Measurements from ENCODE around the gene SPP2. TPM values are rescaled to one million over a fixed set of nuclear protein-coding genes. Genes with fewer than 3 reads are reported as not detected.
A peak's percentile ranks its signal among the peaks of the same experiment; 100 is the strongest.

The SPP2 gene
- total RNA-seq, 1 donor from 2014 or later = 76.4 TPM

DNA sequence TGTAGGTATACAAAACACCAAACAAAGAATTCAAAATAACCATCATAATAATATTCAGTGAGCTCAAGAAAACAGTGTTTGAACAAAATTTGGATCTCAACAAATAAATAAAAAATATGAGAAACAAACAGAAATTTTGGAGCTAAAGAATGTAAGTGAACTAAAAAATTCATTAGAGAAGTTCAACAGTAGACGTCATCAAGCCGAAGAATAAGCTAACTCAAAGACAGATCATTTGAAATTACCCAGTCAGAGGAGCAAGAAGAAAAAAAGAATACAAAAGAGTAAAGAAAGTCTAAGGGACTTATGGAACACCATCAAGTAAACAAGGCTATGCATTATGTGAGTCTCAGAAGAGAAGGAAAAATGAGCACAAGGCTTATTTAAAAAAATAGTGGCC is 16.6 kb upstream of the SPP2 start:
- DNase-seq (ENCODE audit: low spot score) (no peak), ATAC-seq (no peak)

DNA sequence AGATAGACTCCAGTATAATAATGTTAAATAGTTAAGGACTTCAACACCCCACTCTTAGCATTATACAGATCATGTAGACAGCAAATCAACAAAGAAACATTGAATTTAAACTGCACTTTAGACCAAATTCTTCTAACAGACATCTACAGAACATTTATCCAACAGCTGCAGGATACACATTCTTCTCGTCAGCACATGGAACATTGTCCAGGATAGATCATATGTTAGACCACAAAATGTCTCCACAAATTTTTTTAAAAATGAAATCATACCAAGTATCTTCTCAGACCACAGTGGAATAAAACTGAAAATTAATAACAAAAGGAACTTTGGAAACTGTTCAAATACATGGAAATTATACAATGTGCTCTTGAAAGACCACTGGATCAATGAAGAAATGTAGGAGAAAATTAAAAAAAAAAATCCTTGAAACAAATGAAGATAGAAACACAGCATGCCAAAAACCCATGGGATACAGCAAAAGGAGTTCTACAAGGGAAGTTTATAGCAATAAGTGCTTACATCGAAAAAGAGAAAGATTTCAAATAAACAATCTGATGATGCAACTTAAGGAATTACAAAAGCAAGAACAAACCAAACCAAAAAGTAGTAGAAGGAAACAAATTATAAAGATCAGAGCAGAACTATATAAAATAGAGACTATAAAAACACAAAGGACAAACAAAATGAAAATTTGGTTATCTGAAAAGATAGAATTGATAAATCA is 12.3 kb upstream of the SPP2 start:
- DNase-seq (ENCODE audit: low spot score) = no peak
- ATAC-seq = no peak

DNA sequence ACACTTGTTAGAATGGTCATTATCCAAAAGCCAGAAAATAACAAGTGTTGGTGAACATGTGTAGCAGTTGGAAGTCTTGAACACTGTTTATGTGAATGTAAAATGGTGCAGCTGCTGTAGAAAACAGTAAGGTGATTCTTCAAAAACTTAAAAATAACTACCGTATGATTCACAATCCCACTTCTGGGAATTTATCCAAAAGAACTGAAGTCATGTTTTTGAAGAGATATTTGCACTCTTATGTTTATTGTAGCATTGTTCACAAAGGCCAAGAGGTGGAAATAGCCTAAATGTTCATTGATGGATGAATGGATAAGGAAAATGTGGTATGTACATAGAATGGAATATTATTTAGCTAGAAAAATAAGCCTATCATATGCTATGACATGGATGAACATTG is 6.3 kb upstream of the SPP2 start:
- no peak for ATAC-seq
- DNase-seq (ENCODE audit: low spot score) = no peak

DNA sequence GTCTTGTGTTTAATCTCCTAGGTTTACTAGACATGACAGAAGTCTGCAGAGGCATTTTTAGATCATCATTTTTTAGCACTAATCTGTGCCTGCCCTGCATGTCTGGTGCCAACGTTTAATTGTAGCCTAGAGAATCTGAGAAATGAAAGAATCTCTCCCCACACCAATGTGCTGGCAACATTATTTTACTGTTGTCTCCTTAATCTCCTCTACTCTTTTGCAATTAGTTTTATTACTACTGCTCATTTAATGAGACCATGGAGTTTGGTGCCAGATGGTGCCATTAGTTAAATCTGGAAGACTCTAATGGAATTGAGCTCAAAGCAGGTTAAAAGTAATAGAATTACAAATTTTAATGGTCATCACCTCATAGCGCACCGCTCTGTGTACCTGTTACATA is 4.0 kb upstream of the SPP2 start:
- DNase-seq (ENCODE audit: low spot score) (no peak), ATAC-seq (no peak)

DNA sequence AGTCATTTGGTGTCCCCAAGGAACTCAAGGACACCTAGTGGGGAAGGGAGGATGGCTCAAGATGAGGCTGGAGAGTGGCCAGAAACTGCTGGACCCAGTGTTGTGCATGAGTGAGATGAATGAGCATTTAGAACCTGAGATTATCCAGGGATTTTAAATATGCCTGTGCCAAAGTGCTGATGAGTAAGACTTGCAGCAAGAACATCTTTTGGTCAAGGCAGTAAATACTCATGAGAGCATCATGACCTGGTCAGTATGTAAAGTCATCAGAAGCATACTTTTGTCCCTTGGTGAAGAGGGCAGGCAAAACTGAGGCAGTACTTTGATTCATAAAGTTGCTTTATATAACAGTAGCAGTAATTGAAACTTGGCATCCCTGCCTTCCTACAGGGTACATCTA is 3.1 kb upstream of the SPP2 start:
- no peak for ATAC-seq
- no peak for DNase-seq (ENCODE audit: low spot score)

DNA sequence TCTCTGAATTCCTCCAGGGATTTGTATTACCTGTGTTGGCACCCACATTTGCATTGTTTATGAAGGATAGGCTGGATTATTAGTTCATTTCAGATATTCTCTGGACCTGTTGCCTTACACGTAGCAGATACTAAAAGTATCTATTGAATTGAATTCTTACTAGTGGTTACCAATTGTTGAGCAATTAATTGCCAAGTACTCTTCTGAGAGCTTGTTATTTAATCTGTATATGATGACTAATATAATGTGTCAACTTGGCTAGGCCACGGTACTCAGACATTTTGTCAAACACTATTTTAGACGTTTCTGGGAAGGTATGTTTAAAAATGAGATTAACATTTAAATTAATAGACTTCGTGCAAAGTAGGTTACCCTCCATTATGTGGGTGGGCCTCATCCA is 2.5 kb upstream of the SPP2 start:
- ATAC-seq = no peak
- no peak for DNase-seq (ENCODE audit: low spot score)

DNA sequence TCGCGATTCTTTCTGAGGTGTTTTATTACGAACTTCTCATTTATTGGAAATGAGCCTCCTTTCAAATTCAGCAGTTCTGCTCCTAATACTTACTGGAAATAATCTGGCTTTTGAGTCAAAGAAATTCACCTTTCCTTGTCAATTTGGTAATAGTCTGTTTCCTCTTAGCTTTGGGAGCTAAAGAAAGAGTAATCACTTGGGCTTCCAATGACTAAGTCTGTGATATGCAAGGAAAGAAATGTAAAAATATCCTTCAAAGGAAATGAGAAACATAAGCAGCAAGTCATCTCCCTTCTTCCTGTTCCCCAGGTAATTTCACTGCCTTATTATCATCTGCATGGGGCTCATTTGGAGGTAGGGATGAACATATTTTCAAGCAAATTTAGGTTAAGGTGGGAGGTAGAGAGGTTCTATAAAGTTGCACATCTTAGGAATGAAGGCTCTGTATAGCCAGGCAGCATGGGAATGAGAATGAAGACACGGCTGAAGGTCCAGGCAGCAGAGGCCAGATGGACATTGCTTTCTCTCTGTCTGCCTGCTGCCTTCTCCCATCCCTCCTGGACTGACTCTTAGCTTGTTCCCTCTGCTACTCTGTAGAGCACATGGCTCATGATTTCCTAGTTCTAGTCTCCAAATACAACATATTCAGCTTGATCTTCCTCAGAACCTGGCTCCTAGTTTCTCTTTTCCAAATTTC is 1.0 kb downstream of the SPP2 start:
- DNase-seq (ENCODE audit: low spot score) (no peak), ATAC-seq (peak; percentile 73)

DNA sequence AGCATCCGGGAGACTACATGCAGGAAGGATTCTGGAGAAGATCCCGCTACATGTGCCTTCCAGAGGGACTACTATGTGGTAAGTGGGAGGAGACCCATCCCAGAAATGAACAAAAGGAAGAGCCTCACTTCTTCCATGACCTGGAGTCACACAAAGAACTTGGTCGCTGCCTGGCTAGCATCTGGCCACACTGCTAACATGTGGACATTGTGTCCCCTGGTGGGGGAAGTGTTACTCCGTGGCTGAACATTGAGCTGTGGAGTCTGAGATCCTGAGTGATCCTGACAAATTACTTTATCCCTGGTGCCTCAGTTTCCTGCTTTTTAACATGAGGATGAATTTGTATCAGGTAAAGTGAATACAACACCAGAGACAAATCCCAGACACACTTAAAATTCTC is 8.4 kb downstream of the SPP2 start:
- peak; percentile 51 for ATAC-seq
- DNase-seq (ENCODE audit: low spot score) = no peak

DNA sequence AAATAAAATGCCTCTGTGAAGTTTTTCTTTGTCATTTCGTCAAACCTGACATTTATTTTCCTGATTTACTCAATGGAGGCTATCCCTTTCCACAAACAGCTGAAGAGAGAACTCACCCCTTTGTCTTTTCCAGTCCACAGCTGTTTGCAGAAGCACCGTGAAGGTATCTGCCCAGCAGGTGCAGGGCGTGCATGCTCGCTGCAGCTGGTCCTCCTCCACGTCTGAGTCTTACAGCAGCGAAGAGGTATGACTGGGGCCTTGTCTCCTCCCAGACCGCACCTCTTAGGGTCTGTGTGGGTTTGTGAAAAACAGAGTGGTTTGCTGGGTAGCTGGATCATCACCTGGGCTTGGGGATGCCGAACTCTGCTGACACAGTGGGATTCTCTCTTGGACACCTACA is 9.7 kb downstream of the SPP2 start:
- ATAC-seq (no peak), DNase-seq (ENCODE audit: low spot score) (no peak)

DNA sequence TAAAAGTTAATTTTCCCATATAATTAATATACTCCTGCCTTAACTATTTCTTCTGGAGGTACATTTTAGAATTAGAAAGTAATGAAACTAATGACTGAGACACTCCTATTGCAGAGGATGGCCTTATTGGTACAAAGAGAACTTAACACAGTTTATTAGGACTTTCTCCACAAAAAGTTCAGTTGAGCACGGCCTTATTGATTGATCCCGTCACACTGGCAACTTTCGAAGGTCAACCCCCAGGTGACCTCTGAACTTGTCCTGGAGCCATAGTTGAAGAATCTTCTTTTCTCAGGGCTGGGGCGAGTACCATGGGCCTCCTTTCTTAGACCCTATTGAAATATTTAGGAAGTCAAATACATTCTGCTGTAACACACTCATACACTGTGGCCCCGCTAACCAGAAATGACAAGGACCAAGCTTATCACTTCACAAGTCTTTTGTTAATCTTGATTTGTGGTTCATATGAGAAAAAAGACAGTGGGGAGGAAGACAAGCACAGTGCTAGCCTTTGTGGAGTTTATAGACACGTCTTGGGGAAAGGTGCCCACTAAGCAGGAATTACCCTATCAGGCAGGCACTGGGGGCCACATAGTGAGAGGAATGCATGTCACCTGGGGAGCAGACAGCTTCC is 11.2 kb downstream of the SPP2 start:
- peak; percentile 71 for ATAC-seq
- DNase-seq (ENCODE audit: low spot score) = no peak

DNA sequence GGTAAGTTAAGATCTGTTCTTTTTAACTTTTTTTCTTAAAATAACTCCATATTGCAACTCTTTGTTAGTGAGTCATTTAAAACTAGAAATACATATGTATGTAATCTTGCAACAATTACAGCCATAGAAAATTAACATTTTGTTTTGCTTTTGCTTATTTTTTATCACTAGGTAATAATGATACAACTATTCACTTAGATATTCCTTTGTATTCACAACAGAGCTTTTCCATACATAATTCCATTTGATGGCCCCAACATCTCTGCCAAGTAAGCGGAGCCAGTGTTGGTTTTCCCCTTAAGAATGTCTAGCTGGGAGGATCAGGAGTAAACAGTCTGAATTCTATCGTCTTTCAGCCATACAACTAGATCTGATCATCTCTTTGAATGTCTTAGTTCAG is 16.1 kb downstream of the SPP2 start:
- DNase-seq (ENCODE audit: low spot score) = no peak
- ATAC-seq = no peak

DNA sequence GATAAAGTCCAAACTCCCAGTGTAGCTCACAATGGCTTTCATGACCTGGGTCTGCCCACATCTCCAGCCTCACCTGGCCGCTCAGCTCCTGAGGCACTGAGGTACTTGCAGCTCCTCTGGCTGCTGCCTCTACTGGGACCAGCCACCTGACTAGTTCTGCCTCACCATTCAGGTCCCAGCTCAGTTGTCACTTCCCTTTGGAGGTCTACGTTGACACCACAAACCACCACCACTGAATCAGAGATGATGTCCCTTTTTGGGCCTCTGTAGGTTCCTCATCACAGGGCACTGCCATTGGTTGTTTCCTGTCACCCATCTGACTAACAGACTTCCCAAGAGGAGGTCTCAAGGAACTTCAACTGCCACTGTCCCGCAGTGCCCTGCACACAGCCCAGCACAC is 21.2 kb downstream of the SPP2 start:
- ATAC-seq = no peak
- DNase-seq (ENCODE audit: low spot score) = no peak

DNA sequence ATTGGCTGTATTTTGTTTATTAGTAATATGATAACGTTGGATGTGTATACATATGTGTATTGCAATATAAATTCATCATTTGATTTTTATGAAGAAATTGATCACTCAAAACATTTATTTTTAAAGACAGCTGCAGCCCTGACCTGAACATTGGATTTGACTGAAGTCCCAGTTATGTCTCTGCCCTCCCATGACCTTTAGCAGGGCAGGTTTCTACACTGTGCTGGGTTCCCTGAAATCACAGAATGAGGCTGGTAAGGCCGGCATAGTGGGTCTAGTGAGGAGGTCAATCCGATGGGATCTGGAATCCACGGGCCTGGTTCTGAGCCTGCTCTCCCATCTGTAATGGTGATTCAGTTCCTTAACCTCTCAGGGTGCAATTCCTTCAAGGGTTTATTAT is 22.0 kb downstream of the SPP2 start:
- DNase-seq (ENCODE audit: low spot score) = no peak
- ATAC-seq = peak; percentile 59

DNA sequence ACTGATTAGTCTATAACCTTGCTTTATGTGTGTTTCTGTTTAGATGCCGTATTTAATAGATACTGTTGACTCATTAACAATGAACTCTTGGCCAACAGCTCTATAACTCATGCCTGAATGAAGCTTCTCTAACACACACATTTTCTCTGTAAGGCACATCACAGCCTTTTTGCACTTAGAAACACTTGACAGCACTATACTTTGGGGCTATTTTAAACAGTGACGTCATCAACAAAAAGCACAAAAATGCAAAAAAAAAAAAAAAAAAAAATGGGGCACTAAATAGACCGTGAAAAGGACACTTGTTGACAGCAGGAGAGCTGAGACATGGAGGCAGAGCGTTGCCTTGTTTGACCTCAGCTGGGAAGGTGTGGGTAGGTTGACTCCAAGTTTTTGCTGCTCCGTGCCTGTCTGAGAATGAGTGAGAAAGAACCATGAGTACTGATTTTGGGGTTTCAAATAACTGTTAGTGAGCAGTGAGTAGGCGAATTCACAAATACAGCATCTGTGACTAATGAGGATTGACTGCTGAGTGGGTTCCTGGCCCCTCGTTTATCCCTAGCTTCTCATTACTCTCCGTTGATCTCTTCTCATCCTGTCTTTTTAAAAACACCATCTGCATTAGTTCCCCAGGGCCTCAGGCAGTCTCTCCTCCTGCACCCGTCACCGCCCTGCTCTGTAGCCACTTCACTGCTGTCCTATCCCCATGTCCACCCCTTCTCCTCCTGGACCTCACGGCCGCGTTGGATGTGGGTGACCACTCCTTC is 24.4 kb downstream of the SPP2 start:
- peak; percentile 21 for ATAC-seq
- DNase-seq (ENCODE audit: low spot score) = no peak

DNA sequence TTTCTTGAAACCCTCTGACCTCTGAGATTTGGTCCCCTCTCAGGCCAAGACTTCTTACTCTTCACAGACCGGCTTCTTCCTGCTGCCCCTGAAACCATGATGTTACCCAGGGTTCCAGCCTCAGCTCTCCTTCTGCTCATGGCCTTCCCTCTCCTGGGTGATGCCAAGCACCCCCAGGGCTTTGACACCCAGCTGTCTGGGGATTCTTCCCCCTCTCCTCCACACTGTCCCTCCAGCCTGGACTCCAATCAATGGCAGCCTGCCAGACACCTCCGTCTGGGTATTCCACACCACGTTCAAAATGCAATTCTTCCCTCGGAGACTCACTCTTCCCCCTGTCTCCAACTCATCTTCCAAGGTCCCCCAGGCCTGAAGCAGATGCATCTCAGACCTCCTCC is 25.0 kb downstream of the SPP2 start:
- ATAC-seq (peak; percentile 45), DNase-seq (ENCODE audit: low spot score) (no peak)

DNA sequence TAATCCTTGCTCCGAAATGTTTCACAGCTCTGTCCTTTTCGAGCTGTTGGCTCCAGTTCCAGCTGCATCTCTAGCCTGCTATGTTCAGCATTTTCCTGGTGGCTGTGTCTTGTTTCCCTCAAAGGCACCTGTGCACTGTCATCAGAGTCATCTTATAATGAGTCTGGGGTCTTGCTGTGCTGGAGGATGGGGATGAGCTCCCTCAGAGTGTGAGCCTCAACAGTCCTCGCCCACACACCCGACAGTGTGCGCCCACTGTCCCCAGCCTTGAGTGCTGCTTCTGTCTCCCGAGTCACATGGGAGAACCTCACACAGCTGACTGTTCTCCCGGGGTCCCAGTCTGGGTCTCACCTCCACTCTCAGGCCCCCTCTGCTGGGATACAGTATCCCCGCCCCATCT is 25.4 kb downstream of the SPP2 start:
- ATAC-seq (peak; percentile 19), DNase-seq (ENCODE audit: low spot score) (no peak)

DNA sequence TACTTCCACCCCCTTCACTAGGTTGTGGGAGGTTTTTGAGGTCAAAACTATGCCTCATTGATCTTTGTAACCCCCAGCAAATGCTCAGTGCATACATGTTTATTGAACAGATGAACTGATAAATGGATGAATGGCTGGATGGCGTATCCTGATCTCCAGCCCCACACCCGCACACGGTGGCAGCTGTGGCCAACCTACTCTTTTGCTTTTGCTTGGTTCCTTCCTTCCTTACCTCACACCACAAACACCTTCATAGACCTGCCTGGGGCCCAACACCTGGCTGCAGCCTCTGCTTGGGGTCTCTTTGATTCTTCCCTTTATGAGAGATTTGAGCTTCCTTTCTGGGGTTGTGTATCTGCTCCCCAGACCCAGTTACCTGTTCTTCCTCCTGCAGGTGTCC is 25.9 kb downstream of the SPP2 start:
- no peak for DNase-seq (ENCODE audit: low spot score)
- ATAC-seq = peak; percentile 32

DNA sequence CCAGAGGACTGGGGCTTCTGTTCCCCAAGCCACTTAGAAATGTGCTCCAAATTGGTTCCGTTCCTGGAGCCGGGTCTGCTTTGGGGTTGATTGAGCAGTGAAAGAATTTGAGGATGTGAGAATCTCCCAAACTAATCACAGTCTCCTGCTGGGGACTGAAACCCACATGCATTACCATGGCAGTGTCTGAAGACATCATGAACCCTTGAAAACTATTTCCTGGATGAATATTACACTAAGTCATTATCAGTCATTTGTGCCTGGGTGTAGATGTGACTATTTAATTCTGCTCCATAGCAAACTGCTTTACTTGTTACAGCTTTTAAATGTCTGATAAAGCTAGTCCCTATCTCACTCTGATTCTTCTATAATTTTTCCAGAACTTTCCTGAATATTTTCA is 27.6 kb downstream of the SPP2 start:
- DNase-seq (ENCODE audit: low spot score) = no peak
- no peak for ATAC-seq

DNA sequence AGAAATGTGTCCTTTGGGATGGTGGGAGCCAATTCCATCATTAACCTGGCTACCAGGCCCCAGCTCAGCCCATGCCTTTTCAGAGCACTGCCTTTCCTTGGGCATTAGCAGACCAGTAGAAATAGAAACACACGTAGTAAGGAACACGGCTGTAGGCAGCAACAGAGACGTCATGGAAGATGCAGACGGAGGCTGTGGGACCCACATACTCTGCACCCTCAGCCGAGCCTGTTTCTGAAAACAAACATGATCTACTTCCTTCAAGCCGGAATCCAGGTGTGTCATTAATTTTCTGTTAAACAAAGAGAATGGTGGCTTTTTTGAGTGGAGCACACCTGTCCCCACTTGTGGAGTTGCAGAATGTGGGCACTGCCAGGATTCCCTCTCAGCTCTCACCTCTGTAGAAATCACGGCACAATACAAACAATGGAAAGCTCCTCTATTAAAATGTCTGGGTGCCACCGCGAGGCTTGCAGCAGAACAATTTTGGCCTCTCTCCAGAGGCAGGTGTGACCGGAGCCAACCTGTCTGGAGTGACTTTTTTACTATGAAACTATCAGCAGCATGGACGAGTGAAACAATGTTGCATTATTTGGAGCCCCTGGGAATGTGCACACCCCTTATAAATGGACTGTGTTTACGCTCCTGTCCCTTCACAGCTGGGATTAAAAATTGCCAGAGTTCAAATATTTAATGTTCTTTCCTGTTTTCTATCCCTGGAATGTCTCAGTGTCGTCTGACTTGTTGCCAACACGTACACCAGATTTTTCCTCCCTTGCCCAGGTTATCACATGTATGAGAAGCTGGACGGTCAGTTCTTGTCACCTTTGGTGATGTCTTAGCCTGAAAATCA is 31.7 kb downstream of the SPP2 start:
- peak; percentile 91 for DNase-seq (ENCODE audit: low spot score)

DNA sequence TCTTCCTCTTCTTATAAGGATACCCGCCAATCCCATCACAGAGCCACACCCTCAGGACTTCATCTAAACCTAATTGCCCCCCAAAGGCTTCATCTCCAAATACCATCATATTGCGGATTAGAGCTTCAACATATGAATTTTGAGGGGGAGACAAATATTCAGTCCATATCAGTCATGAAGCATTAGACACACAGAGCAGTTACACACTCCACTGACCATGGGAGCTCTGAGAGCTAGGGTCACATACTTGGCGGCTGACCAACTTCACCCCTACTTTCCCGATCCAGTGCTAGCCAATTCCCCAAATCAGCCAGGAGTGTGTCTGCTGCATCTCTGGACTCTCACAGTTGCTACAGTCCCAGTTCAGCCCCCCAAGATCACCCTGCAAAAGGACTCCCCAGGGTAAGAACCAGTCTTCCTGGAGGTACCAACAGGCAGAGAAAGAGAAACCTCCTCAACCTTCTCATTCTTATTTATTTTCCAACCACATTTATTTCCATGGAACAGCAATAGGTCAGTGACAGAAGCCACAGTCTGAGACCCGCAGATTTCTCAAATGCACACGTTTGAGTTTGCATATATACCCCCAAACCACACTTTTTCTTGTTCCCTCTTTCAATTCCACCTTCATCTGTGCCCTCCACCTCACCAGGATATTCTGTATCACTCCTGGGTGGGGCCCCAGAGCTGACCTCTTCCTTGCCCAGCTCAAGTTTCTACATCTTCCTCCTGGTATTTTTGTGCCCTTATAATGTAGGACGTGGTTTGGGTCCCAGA is 33.3 kb downstream of the SPP2 start:
- no peak for ATAC-seq
- no peak for DNase-seq (ENCODE audit: low spot score)

More for the DNA sequence above, 31.7 kb downstream of the SPP2 start:
- ATAC-seq = peak; percentile 90

All from left lobe of liver (tissue), 2 donors.